ENCODE data around the gene PTGIR. TPM values are rescaled to one million over a fixed set of nuclear protein-coding genes. Genes with fewer than 3 reads are reported as not detected.

The PTGIR gene
- total RNA-seq, 5 donors from 2014 or later (not counting 1 experiment from before 2014, with no cell fraction given) = 1.2 to 5.4 (median 3.5) TPM

- H3K27ac ChIP-seq (ENCODE audit: low read length) = no peak overlapping the region
- H3K36me3 Mint-ChIP-seq = no peaks in the 10 kb centered on the region
- H3K9me3 ChIP-seq = no peaks in the 10 kb centered on the region
- H3K36me3 ChIP-seq (ENCODE audit: control insufficient read depth in 2 of 2, extremely low read depth in 1 of 2, insufficient read depth in 1 of 2, low read length in 1 of 2) = no peaks in the 10 kb centered on the region
- POLR2A ChIA-PET = no interaction called here
- no peak for ATAC-seq (replicated peaks in 1 of 4)
- no peak overlapping the region for H3K27ac Mint-ChIP-seq
- H3K4me1 Mint-ChIP-seq = peaks cover 6 to 7% (median 7%) of the 10 kb centered on the region in 3 donors
- H3K27me3 ChIP-seq (replicated peaks in 1 of 2; ENCODE audit: control insufficient read depth in 2 of 2, extremely low read depth in 1 of 2, insufficient read depth in 2 of 2, low read length in 1 of 2) = no peaks in the 10 kb centered on the region
- H3K4me1 ChIP-seq (ENCODE audit: control insufficient read depth in 1 of 2, extremely low read depth in 1 of 2, insufficient read depth in 2 of 2, low read length in 2 of 2) = peaks cover 0 to 4% of the 10 kb centered on the region in 2 experiments
- no peak overlapping the region for H3K4me3 Mint-ChIP-seq
- H3K4me3 ChIP-seq (ENCODE audit: control insufficient read depth in 1 of 2, extremely low read depth in 1 of 2, low read length in 1 of 2) = no peak overlapping the region
- H3K9me3 Mint-ChIP-seq = no peaks in the 10 kb centered on the region
- no peak for DNase-seq
- WGBS (ENCODE audit: insufficient coverage) = no CpG with 5 or more reads among the region's 4 CpGs
- no peaks in the 10 kb centered on the region for H3K27me3 Mint-ChIP-seq
- CTCF ChIA-PET = interaction anchor here in 1 of 2 donors (1.4 kb wide), 1 partner anchor 76 kb away, joined by 3 read pairs; no protein-coding TSS in a partner anchor
Observed at GRCh38 chr19:46586294-46586693, 38.6 kb downstream of the PTGIR start.

- peaks cover 3% of the 10 kb centered on the region for H3K36me3 Mint-ChIP-seq
- ATAC-seq (replicated peaks in 1 of 4) = no peak
- H3K27me3 ChIP-seq (replicated peaks in 1 of 2; ENCODE audit: control insufficient read depth in 2 of 2, extremely low read depth in 1 of 2, insufficient read depth in 2 of 2, low read length in 1 of 2) = no peaks in the 10 kb centered on the region
- POLR2A ChIA-PET = interaction anchor here in 1 of 2 donors (0.7 kb wide), 1 partner anchor 8 kb away, joined by 8 read pairs; no protein-coding TSS in a partner anchor
- no peak overlapping the region for H3K27ac ChIP-seq (ENCODE audit: low read length)
- no peaks in the 10 kb centered on the region for H3K36me3 ChIP-seq (ENCODE audit: control insufficient read depth in 2 of 2, extremely low read depth in 1 of 2, insufficient read depth in 1 of 2, low read length in 1 of 2)
- H3K9me3 Mint-ChIP-seq = peaks cover 0 to 4% (median 0%) of the 10 kb centered on the region in 3 donors
- H3K4me3 Mint-ChIP-seq = no peak overlapping the region
- no peaks in the 10 kb centered on the region for H3K27me3 Mint-ChIP-seq
- CTCF ChIA-PET = interaction anchor here in 1 of 2 donors (0.7 to 1.4 kb wide), 2 partner anchors 12 to 77 kb away, joined by 3 read pairs; no protein-coding TSS in a partner anchor
- no peak overlapping the region for H3K4me3 ChIP-seq (ENCODE audit: control insufficient read depth in 1 of 2, extremely low read depth in 1 of 2, low read length in 1 of 2)
- no peak overlapping the region for H3K27ac Mint-ChIP-seq
- DNase-seq = no peak
- no peaks in the 10 kb centered on the region for H3K9me3 ChIP-seq
- peaks cover 0 to 4% of the 10 kb centered on the region in 2 experiments for H3K4me1 ChIP-seq (ENCODE audit: control insufficient read depth in 1 of 2, extremely low read depth in 1 of 2, insufficient read depth in 2 of 2, low read length in 2 of 2)
- H3K4me1 Mint-ChIP-seq = peaks cover 6 to 7% (median 7%) of the 10 kb centered on the region in 3 donors
- WGBS (ENCODE audit: insufficient coverage) = no CpG with 5 or more reads among the region's 1 CpG
Observed at GRCh38 chr19:46585539-46585938, 39.4 kb downstream of the PTGIR start.

- H3K27me3 Mint-ChIP-seq = no peaks in the 10 kb centered on the region
- POLR2A ChIA-PET = interaction anchor here in 1 of 2 donors (0.6 kb wide), 1 partner anchor 9 kb away, joined by 3 read pairs; no protein-coding TSS in a partner anchor
Observed at GRCh38 chr19:46580247-46580646, 44.6 kb downstream of the PTGIR start.

GRCh38 chr19:46579361-46579879, 45.5 kb downstream of the PTGIR start:
- Mint-ChIP-seq H3K4me1 (peaks cover 23 to 32% (median 27%) of the 10 kb centered on the region in 3 donors), H3K27ac (no peak overlapping the region), H3K9me3 (peaks cover 0 to 4% (median 0%) of the 10 kb centered on the region in 3 donors), H3K36me3 (peaks cover 4% of the 10 kb centered on the region), H3K4me3 (no peak overlapping the region), H3K27me3 (no peaks in the 10 kb centered on the region)
- DNase-seq (peak in 9 of 35 experiments; percentile 16 to 46 (median 29)), ATAC-seq (replicated peaks in 1 of 4) (peak in 1 of 4 experiments; percentile 40)
- ChIA-PET POLR2A (no interaction called here), CTCF (no interaction called here)
- Histone ChIP-seq H3K27me3 (replicated peaks in 1 of 2; ENCODE audit: control insufficient read depth in 2 of 2, extremely low read depth in 1 of 2, insufficient read depth in 2 of 2, low read length in 1 of 2) (peaks cover 0 to 5% of the 10 kb centered on the region in 2 experiments), H3K4me1 (ENCODE audit: control insufficient read depth in 1 of 2, extremely low read depth in 1 of 2, insufficient read depth in 2 of 2, low read length in 2 of 2) (peaks cover 6 to 17% of the 10 kb centered on the region in 2 experiments), H3K9me3 (no peaks in the 10 kb centered on the region), H3K4me3 (ENCODE audit: control insufficient read depth in 1 of 2, extremely low read depth in 1 of 2, low read length in 1 of 2) (no peak overlapping the region), H3K27ac (ENCODE audit: low read length) (no peak overlapping the region), H3K36me3 (ENCODE audit: control insufficient read depth in 2 of 2, extremely low read depth in 1 of 2, insufficient read depth in 1 of 2, low read length in 1 of 2) (no peaks in the 10 kb centered on the region)
- 70% methylated on average over 2 of the region's 8 CpGs for WGBS (ENCODE audit: insufficient coverage)

More at GRCh38 chr19:46580247-46580646, 44.6 kb downstream of the PTGIR start:
- H3K4me1 Mint-ChIP-seq = peaks cover 18 to 26% (median 22%) of the 10 kb centered on the region in 3 donors
- no peak overlapping the region for H3K4me3 Mint-ChIP-seq
- H3K36me3 Mint-ChIP-seq = peaks cover 4% of the 10 kb centered on the region
- Histone ChIP-seq H3K4me3 (ENCODE audit: control insufficient read depth in 1 of 2, extremely low read depth in 1 of 2, low read length in 1 of 2) (no peak overlapping the region), H3K4me1 (ENCODE audit: control insufficient read depth in 1 of 2, extremely low read depth in 1 of 2, insufficient read depth in 2 of 2, low read length in 2 of 2) (peaks cover 4 to 10% of the 10 kb centered on the region in 2 experiments), H3K9me3 (no peaks in the 10 kb centered on the region), H3K27ac (ENCODE audit: low read length) (no peak overlapping the region), H3K36me3 (ENCODE audit: control insufficient read depth in 2 of 2, extremely low read depth in 1 of 2, insufficient read depth in 1 of 2, low read length in 1 of 2) (no peaks in the 10 kb centered on the region), H3K27me3 (replicated peaks in 1 of 2; ENCODE audit: control insufficient read depth in 2 of 2, extremely low read depth in 1 of 2, insufficient read depth in 2 of 2, low read length in 1 of 2) (peaks cover 0 to 5% of the 10 kb centered on the region in 2 experiments)
- H3K9me3 Mint-ChIP-seq = peaks cover 0 to 4% (median 0%) of the 10 kb centered on the region in 3 donors
- WGBS (ENCODE audit: insufficient coverage) = 80% methylated on average over 1 of the region's 2 CpGs
- CTCF ChIA-PET = interaction anchor here in 1 of 2 donors (0.8 kb wide), 1 partner anchor 82 kb away, joined by 3 read pairs; no protein-coding TSS in a partner anchor
- no peak overlapping the region for H3K27ac Mint-ChIP-seq
- DNase-seq = no peak
- ATAC-seq (replicated peaks in 1 of 4) = no peak

- ChIA-PET POLR2A (no interaction called here), CTCF (no interaction called here)
- Mint-ChIP-seq H3K9me3 (peaks cover 0 to 4% (median 0%) of the 10 kb centered on the region in 3 donors), H3K4me1 (peaks cover 23 to 33% (median 26%) of the 10 kb centered on the region in 3 donors), H3K4me3 (no peak overlapping the region), H3K36me3 (peaks cover 4% of the 10 kb centered on the region), H3K27me3 (no peaks in the 10 kb centered on the region), H3K27ac (no peak overlapping the region)
- H3K4me3 ChIP-seq (ENCODE audit: control insufficient read depth in 1 of 2, extremely low read depth in 1 of 2, low read length in 1 of 2) = no peak overlapping the region
- ATAC-seq (replicated peaks in 1 of 4) (no peak), DNase-seq (no peak)
- H3K36me3 ChIP-seq (ENCODE audit: control insufficient read depth in 2 of 2, extremely low read depth in 1 of 2, insufficient read depth in 1 of 2, low read length in 1 of 2) = no peaks in the 10 kb centered on the region
- 100% methylated on average over 1 of the region's 4 CpGs for WGBS (ENCODE audit: insufficient coverage)
- H3K27me3 ChIP-seq (replicated peaks in 1 of 2; ENCODE audit: control insufficient read depth in 2 of 2, extremely low read depth in 1 of 2, insufficient read depth in 2 of 2, low read length in 1 of 2) = peaks cover 0 to 5% of the 10 kb centered on the region in 2 experiments
- peaks cover 9 to 25% of the 10 kb centered on the region in 2 experiments for H3K4me1 ChIP-seq (ENCODE audit: control insufficient read depth in 1 of 2, extremely low read depth in 1 of 2, insufficient read depth in 2 of 2, low read length in 2 of 2)
- H3K27ac ChIP-seq (ENCODE audit: low read length) = no peak overlapping the region
- no peaks in the 10 kb centered on the region for H3K9me3 ChIP-seq
Observed at GRCh38 chr19:46578450-46578849, 46.4 kb downstream of the PTGIR start.

GRCh38 chr19:46574533-46574932, 50.4 kb downstream of the PTGIR start:
- Histone ChIP-seq H3K9me3 (no peaks in the 10 kb centered on the region), H3K27me3 (replicated peaks in 1 of 2; ENCODE audit: control insufficient read depth in 2 of 2, extremely low read depth in 1 of 2, insufficient read depth in 2 of 2, low read length in 1 of 2) (peaks cover 0 to 7% of the 10 kb centered on the region in 2 experiments), H3K4me3 (ENCODE audit: control insufficient read depth in 1 of 2, extremely low read depth in 1 of 2, low read length in 1 of 2) (no peak overlapping the region), H3K4me1 (ENCODE audit: control insufficient read depth in 1 of 2, extremely low read depth in 1 of 2, insufficient read depth in 2 of 2, low read length in 2 of 2) (peaks cover 9 to 21% of the 10 kb centered on the region in 2 experiments), H3K27ac (ENCODE audit: low read length) (no peak overlapping the region), H3K36me3 (ENCODE audit: control insufficient read depth in 2 of 2, extremely low read depth in 1 of 2, insufficient read depth in 1 of 2, low read length in 1 of 2) (no peaks in the 10 kb centered on the region)
- no CpG with 5 or more reads among the region's 11 CpGs for WGBS (ENCODE audit: insufficient coverage)
- ATAC-seq (replicated peaks in 1 of 4) = peak; percentile 42 to 96 (median 54)
- Mint-ChIP-seq H3K36me3 (no peaks in the 10 kb centered on the region), H3K27ac (no peak overlapping the region), H3K4me1 (peaks cover 23 to 38% (median 35%) of the 10 kb centered on the region in 3 donors), H3K27me3 (peaks cover 0 to 2% of the 10 kb centered on the region in 2 donors), H3K4me3 (peak overlapping the region in 1 of 3 donors; percentile 61), H3K9me3 (no peaks in the 10 kb centered on the region)
- ChIA-PET POLR2A (no interaction called here), CTCF (interaction anchor here in 1 of 2 donors (0.6 to 0.7 kb wide), 2 partner anchors 113 to 191 kb away, joined by 3 read pairs; no protein-coding TSS in a partner anchor)
- peak in 32 of 35 experiments; percentile 7 to 63 (median 33) for DNase-seq
